GM04504 (cell line): ENCODE measurements around the gene UPK3A.

Experiments used
- DNase-seq: peaks from one replicate; pipeline ENCODE4 v3.0.0-alpha.2; 2012; ENCODE audit warnings: low read depth

UPK3A gene

DNA sequence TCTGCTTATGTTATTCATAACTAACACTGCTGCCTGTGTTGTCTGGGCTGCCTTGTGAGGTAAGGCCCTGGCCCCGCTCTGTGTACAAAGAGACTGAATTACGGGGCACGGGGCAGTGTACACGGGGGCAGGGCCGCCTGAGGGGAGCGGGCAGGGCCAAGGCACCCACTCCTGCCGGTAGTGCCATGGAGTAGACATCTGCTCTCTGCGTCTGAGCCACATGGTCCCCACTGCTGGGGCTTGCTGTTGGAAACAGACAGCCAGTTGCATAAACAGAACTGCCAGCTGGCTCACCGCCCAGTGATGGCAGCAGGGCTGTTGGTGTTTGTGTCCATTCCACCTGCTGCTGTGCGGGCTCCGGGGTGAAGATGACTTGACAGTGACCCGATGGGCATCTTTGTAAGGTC lies 44.8 kb downstream of the UPK3A start:
- no peak for DNase-seq

DNA sequence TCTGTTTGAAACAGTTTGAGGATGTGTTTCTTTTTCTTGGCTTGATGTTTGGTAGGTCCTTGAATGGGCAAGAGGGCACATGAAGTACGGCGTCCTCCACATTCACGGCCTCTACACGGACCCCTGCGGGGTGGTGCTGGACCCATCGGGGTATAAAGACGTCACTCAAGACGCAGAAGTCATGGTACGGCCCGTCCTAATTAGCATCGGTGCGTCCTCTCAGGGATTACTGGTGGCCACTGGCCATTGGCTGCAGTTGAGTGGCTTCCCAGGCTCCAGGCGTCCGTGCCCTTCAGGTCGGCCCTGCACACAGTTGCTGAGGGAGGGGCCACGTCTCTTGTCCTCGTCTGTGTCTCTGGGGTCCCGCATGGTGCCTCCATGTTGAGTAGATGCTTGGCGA lies 45.8 kb downstream of the UPK3A start:
- DNase-seq = no peak

DNA sequence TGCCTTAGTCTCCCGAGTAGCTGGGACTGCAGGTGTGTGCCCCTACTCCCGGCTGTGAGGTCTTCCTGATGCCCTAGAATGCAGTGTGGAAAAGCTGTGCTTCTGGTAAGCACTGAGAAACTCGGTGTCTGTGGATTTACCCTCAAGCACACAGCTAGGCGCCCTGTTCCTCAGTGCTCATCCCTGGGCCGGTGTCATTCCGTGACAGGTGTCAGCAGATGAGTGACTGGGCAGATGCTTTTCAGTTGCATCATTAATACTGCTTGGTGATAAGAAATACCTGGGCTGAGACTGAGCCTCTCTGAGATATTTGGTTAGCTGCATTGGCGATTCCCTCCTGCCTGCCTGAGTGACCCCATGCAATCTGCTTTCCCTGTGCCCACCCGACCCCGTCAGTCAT lies 46.7 kb downstream of the UPK3A start:
- no peak for DNase-seq

DNA sequence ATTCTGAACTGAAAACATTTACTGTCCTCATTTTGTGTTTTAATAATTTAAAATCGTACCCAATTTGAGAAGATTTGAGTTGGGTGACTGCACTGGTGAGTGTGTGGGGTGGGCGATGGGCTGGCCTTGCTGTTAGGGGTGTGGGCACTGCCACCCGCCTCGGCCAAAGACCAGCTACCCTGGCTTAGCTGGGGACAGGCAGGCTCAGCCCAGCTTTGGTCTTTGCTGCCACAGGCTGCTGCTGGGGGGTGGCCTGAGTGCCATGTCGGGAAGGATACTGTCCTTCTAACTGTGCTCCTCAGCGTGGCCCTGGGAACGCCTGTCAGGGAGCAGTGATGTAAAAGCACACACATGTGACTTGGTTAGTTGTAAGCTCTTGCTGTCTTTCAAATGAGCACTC lies 47.3 kb downstream of the UPK3A start:
- no peak for DNase-seq

DNA sequence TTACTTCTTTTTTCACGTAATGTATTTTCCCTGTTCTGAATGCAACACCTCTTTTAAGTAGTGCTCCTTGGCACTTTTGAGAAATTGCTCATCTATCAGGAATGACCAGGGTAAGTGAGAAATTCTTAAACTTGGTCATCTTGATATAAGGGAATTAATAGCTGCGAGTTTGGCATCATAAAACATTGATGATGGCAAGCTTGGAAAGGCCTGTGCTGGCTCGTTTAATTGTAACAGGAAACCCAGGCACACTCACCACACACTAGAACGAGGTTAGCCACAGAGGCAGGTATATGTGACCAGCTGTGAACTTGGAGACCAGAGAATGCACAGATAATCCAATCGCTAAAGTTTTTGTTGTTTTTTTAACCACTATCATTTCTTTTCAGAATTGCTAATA lies 49.3 kb downstream of the UPK3A start:
- DNase-seq = no peak

DNA sequence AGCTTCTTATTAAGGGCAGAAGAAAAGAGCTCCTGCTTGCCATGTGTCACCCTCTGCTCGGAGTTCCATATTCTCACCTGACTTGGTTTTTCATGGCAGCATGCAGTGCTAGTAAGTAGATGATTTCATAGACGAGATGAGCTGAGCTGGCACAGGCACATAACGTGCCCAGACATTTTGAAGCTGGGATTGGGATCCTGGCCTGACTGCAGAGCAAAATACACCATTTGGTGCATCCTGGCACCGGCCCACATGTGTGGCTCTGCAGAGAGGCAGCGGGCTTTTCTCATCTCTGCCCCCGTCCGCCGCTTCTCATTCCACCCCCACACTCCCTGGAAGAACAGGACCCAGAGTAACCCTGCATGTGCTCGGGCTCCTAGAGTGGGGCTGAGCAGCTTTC lies 49.8 kb downstream of the UPK3A start:
- no peak for DNase-seq

DNA sequence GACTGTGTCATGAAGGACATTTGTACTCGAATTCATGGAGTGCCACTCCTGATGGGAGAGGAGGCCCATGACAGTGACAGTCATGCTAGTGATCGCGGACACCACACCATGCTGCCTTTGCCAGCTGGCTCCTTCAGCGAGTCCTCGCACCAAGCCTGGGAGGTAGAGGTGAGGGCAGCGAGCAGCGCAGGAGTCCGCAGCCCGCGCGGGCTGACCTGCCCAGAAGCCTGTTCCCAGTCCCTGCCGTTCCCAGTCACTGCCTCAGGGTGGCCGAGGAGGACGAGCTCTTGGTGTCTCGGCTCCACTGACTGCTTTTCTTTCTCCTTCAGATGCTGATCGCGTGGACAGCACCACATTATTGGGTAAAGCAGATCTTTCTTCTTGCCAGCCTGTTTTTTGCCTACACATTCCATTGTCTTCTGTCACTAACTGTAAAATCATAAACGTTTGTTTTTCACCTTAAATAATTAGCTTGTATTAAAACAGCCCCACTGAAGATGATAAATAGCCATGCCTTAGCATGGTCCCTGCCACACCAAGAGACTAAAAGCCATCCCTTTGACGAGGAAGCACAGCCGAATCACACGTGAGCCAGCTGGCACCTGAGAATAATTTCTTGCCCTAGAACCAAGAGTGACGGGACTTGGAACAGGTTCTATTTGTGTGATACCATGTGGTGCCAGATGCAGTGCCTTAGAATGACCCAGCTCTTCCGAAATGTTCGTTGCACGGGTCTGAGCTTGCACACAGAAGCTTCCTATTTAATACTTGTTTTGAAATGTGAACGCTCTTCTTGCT lies 50.5 kb downstream of the UPK3A start:
- no peak for DNase-seq

DNA sequence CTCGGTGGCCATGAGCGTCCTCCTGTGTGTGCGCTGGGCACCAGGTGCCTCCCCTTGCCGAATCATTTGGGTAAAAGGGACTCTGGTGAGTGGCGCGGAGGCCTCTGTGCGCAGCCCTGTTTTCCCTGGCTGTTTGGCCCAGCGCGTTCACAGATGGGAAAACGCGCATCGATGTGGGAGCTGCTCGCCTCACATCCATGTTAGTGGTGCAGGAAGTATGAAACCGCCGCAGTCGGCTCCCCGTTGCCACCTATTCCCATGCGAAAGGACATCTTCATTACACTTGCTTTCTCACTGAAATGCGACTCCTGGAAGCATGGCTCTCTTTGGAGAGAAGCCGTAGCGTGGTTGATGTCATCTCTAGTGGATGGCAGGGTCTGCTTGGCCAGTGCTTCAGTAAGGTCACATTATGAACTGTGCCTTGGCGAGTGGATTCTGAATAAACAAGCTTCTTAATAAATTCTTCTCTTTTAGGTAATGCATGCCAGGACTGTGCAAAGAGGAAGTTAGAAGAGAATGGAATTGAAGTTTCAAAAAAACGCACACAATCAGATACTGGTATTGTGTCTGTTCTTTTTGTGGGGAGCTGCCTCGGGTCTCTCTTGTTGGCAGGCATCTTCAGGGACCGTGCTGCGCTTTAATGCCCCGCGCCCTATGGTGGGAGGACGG lies 51.2 kb downstream of the UPK3A start:
- no peak for DNase-seq

DNA sequence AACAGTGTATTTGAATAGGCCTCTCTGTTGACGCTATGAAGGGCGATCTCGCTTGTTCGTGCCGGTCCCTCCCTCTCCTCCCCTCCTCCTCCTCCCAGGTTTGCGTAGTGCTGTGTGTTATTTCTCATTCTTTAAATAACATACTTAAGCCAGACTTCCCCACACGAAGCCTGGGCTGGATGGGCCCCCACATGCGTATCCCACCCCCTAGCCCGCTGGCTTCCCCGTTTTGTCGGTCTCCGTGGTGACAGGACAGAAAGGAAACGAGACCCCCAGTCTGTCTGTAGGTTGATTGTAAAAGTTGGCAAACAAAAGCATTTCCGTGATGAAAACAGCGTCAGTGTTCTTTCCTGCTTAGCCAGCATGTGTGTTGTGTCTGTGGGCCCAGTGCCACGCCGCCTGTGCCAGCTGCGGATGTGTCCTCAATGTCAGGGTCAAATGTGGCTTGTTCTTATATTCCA lies 52.3 kb downstream of the UPK3A start:
- DNase-seq = no peak

DNA sequence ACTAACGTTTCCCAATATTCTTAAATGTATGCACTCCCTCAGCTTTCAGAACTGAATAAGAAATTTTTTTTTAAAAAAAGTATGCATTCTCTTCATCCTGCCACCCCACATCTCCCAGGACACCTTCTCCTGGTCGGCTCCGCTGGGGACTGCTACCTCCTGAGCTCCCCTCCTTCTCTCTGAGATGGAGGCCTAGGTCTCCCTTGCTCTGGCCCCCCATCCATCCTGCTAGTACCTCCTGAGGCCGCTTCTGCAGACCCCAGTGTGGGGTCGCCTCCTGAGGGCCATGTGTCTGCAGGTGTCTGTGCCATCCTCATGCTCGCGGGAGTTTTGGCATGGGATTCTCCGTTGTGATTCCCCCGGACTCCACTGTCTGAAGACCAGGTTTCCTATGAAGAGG lies 52.8 kb downstream of the UPK3A start:
- no peak for DNase-seq

DNA sequence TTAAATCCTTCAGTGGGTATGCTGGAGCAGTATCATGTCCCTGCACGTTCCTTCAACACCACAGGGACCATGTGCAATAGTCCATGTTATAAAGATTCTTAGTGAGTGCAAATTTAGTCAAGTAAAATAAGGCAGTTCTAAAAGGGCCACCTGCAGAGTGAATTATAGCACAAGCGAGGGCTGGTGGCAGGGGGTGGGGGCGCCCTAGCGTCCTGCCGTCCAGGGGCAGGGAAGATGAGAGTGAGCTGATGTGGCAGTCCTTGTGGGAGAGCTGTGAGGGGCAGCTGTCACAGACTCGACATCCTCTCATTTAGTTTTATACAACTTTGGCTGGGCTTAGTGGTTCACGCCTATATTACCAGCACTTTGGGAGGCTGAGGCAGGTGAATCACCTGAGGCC lies 54.0 kb downstream of the UPK3A start:
- DNase-seq = no peak

DNA sequence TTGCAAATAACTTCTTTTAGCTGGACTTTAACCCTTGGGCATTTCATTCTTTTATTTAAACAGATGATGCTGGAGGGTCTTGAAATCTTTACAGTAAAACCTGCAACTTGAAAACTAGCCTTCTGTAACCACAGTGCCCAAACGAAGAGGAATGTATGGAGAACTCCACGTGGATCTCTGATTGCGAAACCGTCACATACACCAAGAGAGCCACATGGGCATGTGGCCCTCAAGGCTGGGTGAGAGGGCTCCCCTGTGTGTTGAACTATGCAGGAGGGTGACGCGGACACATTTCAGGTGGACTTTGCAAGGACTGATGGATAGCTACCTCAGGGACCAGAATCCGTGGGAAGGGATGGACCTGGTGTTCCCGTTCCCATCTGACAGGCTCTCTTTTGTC lies 55.6 kb downstream of the UPK3A start:
- no peak for DNase-seq

DNA sequence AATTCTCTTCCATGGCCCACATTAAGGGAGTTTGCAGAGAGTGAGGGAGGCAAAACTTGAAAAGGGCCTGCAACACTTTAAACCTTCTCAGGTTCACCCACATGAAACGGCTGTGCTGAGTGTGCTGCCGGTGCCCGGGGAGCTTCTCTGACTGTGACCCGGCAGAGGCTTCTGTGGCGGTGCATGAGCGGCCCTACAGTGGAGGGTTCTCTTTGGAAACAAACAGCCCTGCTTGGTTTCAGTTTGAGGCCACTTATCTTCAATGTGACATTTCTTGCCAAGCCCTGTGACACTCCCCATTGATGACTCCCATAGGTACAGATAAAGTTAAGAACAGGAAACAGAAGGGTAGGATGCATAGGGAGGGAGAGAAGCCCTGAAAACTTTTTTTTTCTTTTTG lies 56.7 kb downstream of the UPK3A start:
- no peak for DNase-seq

DNA sequence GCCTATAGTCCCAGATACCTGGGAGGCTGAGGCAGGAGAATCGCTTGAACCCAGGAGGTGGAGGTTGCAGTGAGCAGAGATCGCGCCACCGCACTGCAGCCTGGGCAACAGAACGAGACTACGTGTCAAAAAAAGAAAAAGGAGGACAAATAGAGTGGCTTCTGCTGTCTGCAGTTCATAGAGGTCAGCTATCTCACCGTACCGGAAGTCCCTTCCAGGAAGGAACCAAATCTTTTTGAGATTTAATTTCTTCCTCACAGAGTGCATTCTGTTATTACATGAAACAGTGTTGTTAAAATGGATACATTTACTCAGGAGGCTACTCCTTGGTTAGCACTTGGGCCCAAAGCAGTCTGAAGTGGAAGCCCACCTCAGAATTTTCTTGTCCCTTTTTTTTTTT lies 58.4 kb downstream of the UPK3A start:
- no peak for DNase-seq

DNA sequence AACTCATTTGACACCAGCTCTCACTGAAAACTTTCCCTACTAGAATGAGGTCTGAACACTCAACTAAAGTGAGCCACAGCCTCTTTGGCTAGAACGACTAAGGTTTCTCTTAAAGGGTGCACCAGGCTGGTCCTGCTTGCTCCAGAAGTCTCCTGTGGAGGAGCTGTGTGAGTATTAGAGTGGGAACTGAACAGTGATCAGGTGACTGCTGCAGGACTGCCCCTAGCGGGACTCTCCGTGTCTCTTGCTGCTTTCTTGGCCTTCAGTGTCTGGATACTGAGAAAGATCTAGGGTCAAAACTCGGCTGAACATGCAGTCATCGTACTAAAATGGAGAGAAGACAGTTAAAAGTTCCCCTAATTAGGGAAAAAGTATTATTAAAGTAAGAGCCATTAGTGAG lies 59.6 kb downstream of the UPK3A start:
- no peak for DNase-seq
